GM23338 (cell line): ENCODE data around the gene LRRC2. TPM values are rescaled to one million over a fixed set of nuclear protein-coding genes. Genes with fewer than 3 reads are reported as not detected.
A peak's percentile ranks its signal among the peaks of the same experiment; 100 is the strongest.

Experiments used
- ATAC-seq: fragments of 200-7000 bp; cut with Tn5 transposase; 3 replicates; pipeline ENCODE4 v1.9.1; 2020
- DNase-seq: peaks from one replicate; pipeline ENCODE4 v3.0.0-alpha.2; 2015; ENCODE audit warnings: low spot score
- H2AFZ ChIP-seq: fragments of 200-600 bp; sonication (generic); 2 replicates; pipeline ENCODE4 v1.8.0; 2016; ENCODE audit warnings: antibody characterized with exemption, mild to moderate bottlenecking, moderate library complexity
- H3F3A ChIP-seq: fragments of 200-600 bp; sonication (generic); replicated peaks from 2 replicates; pipeline ENCODE4 v1.8.0; 2017; ENCODE audit warnings: antibody characterized with exemption, mixed run types, low read depth
- H3K27ac ChIP-seq: fragments of 200-600 bp; sonication (generic); 2 replicates; pipeline ENCODE4 v1.6.1; 2016; ENCODE audit warnings: low read depth
- H3K27me3 ChIP-seq: fragments of 200-600 bp; sonication (generic); 2 replicates; pipeline ENCODE4 v1.8.0; 2016; ENCODE audit warnings: mild to moderate bottlenecking, mixed run types, moderate library complexity; ENCODE audit not compliant: insufficient read depth
- H3K36me3 ChIP-seq: fragments of 200-600 bp; sonication (generic); 2 replicates; pipeline ENCODE4 v1.8.0; 2016; ENCODE audit warnings: mild to moderate bottlenecking; ENCODE audit not compliant: insufficient read depth
- H3K4me1 ChIP-seq: fragments of 200-600 bp; sonication (generic); 2 replicates; pipeline ENCODE4 v1.8.0; 2016; ENCODE audit warnings: mild to moderate bottlenecking, moderate library complexity; ENCODE audit not compliant: insufficient read depth
- H3K4me2 ChIP-seq: fragments of 200-600 bp; sonication (generic); 2 replicates; pipeline ENCODE4 v1.7.1; 2017; ENCODE audit warnings: mixed run types
- H3K4me3 ChIP-seq: fragments of 200-600 bp; sonication (generic); 2 replicates; pipeline ENCODE4 v1.6.1; 2016; ENCODE audit warnings: mixed run types
- H3K79me2 ChIP-seq: fragments of 200-600 bp; sonication (generic); replicated peaks from 2 replicates; pipeline ENCODE4 v1.8.0; 2017; ENCODE audit warnings: mild to moderate bottlenecking; ENCODE audit not compliant: insufficient read depth
- H3K9me2 ChIP-seq: fragments of 200-600 bp; sonication (generic); 2 replicates; pipeline ENCODE4 v1.8.0; 2017; ENCODE audit not compliant: insufficient read depth
- H4K20me1 ChIP-seq: fragments of 200-600 bp; sonication (generic); replicated peaks from 2 replicates; pipeline ENCODE4 v1.8.0; 2017; ENCODE audit warnings: mild to moderate bottlenecking; ENCODE audit not compliant: insufficient read depth
- H3K27ac Mint-ChIP-seq: 2 replicates; pipeline ENCODE4 v1.8.0; 2020; ENCODE audit warnings: inconsistent platforms, mild to moderate bottlenecking, moderate library complexity, mixed read lengths
- H3K27me3 Mint-ChIP-seq: 3 replicates; pipeline ENCODE4 v1.8.0; 2022; ENCODE audit warnings: low read depth, mild to moderate bottlenecking, moderate library complexity, mixed read lengths, inconsistent platforms; ENCODE audit not compliant: insufficient read depth, poor library complexity
- H3K36me3 Mint-ChIP-seq: 3 replicates; pipeline ENCODE4 v1.8.0; 2021; ENCODE audit warnings: low read depth, mild to moderate bottlenecking, inconsistent platforms, moderate library complexity, mixed read lengths
- H3K4me1 Mint-ChIP-seq: 3 replicates; pipeline ENCODE4 v1.8.0; 2020; ENCODE audit warnings: mild to moderate bottlenecking, inconsistent platforms, mixed read lengths
- H3K4me3 Mint-ChIP-seq: 3 replicates; pipeline ENCODE4 v1.8.0; 2021; ENCODE audit warnings: moderate library complexity, mild to moderate bottlenecking, inconsistent platforms, mixed read lengths
- H3K9me3 Mint-ChIP-seq: 3 replicates; pipeline ENCODE4 v1.8.0; 2020; ENCODE audit warnings: moderate library complexity, mild to moderate bottlenecking, inconsistent platforms, mixed read lengths
- CREB1 ChIP-seq: fragments of 250-450 bp; sonication (Bioruptor Pico); IDR thresholded peaks from 2 replicates; pipeline ENCODE4 v1.5.0; 2020; ENCODE audit warnings: low read depth, mild to moderate bottlenecking, moderate library complexity
- POLR2AphosphoS5 ChIP-seq: IDR thresholded peaks from 2 replicates; pipeline ENCODE4 v1.6.1; 2016; ENCODE audit warnings: antibody characterized with exemption, low read depth
- polyA plus RNA-seq: library from polyadenylated mRNA; unstranded; fragments of >200 nt; fragmentation: Nextera tagmentation; extraction: Ambion mirVana; gene quantifications from 2 replicates; pipeline ENCODE4 v1.2.1, GENCODE V29; 2016
- total RNA-seq: library from RNA; depleted of rRNA; stranded (reverse); fragments of >200 nt; shearing (Covaris generic); gene quantifications from 2 replicates; pipeline ENCODE4 v1.2.3, GENCODE V29; 2014
- TF ChIP-seq, protein P1 (sequence below): fragments of 250-450 bp; sonication (Bioruptor Pico); IDR thresholded peaks from 2 replicates; pipeline ENCODE4 v1.5.0; 2020; ENCODE audit warnings: mild to moderate bottlenecking, moderate library complexity
- TF ChIP-seq, protein P2 (sequence below), 2 experiments: fragments of 200-600 bp in 1 of 2; sonication (generic) in 1 of 2; conservative IDR thresholded peaks; 2 replicates each; pipeline versions ENCODE4 v1.5.1 to v1.6.1; 2016 to 2017; ENCODE audit warnings: antibody characterized with exemption in 2 of 2, low read depth in 2 of 2, mild to moderate bottlenecking in 2 of 2, moderate library complexity in 1 of 2

The LRRC2 gene
- total and polyA plus RNA-seq, 2 experiments from 2014 or later, result 6.5 to 7.1 TPM

DNA sequence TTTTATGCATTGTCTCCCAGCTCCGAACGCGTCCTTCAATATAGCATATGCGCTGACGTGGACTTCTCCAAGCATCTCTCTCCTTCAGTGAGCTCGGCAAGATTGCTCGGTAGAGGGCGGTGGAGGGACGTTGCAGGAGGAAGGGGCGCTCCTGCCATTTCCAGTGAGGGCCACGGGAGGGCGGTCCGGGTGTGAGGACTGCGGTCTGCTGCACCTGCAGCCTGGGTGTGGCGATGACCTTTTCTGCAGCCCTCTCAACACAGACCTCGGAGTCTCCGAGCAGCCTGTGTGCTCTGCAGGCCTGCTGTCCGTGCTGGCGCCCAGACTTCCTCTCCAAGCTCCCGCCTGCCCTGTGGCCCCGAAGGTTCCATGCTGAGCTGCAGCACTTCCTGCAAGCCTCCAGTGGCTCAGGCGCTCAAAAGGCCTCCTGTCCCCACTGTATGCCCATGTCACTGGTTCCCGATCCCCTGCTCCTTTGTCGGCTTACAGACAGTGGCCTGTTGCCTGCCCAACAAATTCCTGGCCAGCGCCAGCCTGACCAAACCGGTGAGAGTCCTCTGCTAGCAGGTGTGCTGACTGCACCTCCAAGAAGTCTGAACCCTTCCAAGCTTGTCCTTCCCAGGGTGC, 77.3 kb downstream of the LRRC2 start:
- H3K4me3 ChIP-seq, result peak overlapping the region; percentile 12; the same call in 1 of the 2 replicates
- no peaks in the 10 kb centered on the region for H4K20me1 ChIP-seq
- no peaks in the 10 kb centered on the region; the same call in 1 of the 2 replicates for H3K36me3 ChIP-seq
- H3K36me3 Mint-ChIP-seq, result peaks cover 9% of the 10 kb centered on the region
- no peaks in the 10 kb centered on the region for H3K79me2 ChIP-seq
- H3K27ac Mint-ChIP-seq, result no peak overlapping the region
- no peaks in the 10 kb centered on the region for H3K9me2 ChIP-seq
- H3K4me3 Mint-ChIP-seq, result no peak overlapping the region
- peaks cover 18% of the 10 kb centered on the region for H3K9me3 Mint-ChIP-seq
- no peaks in the 10 kb centered on the region for H3K27me3 ChIP-seq
- no peaks in the 10 kb centered on the region for H3K27me3 Mint-ChIP-seq
- no peak overlapping the region for H3K27ac ChIP-seq
- peak overlapping the region; percentile 66; the same call in 1 of the 2 replicates for H3K4me2 ChIP-seq
- peaks cover 14% of the 10 kb centered on the region for H3K4me1 Mint-ChIP-seq
- peaks cover 11% of the 10 kb centered on the region for H3K4me1 ChIP-seq
- DNase-seq, result peak; percentile 99
- ATAC-seq, result peak; percentile 99
- H3F3A ChIP-seq, result peaks cover 5% of the 10 kb centered on the region; the same call in 1 of the 2 replicates
- peak overlapping the region; percentile 69; the same call in 1 of the 2 replicates for H2AFZ ChIP-seq
- TF ChIP-seq, protein P1, sequence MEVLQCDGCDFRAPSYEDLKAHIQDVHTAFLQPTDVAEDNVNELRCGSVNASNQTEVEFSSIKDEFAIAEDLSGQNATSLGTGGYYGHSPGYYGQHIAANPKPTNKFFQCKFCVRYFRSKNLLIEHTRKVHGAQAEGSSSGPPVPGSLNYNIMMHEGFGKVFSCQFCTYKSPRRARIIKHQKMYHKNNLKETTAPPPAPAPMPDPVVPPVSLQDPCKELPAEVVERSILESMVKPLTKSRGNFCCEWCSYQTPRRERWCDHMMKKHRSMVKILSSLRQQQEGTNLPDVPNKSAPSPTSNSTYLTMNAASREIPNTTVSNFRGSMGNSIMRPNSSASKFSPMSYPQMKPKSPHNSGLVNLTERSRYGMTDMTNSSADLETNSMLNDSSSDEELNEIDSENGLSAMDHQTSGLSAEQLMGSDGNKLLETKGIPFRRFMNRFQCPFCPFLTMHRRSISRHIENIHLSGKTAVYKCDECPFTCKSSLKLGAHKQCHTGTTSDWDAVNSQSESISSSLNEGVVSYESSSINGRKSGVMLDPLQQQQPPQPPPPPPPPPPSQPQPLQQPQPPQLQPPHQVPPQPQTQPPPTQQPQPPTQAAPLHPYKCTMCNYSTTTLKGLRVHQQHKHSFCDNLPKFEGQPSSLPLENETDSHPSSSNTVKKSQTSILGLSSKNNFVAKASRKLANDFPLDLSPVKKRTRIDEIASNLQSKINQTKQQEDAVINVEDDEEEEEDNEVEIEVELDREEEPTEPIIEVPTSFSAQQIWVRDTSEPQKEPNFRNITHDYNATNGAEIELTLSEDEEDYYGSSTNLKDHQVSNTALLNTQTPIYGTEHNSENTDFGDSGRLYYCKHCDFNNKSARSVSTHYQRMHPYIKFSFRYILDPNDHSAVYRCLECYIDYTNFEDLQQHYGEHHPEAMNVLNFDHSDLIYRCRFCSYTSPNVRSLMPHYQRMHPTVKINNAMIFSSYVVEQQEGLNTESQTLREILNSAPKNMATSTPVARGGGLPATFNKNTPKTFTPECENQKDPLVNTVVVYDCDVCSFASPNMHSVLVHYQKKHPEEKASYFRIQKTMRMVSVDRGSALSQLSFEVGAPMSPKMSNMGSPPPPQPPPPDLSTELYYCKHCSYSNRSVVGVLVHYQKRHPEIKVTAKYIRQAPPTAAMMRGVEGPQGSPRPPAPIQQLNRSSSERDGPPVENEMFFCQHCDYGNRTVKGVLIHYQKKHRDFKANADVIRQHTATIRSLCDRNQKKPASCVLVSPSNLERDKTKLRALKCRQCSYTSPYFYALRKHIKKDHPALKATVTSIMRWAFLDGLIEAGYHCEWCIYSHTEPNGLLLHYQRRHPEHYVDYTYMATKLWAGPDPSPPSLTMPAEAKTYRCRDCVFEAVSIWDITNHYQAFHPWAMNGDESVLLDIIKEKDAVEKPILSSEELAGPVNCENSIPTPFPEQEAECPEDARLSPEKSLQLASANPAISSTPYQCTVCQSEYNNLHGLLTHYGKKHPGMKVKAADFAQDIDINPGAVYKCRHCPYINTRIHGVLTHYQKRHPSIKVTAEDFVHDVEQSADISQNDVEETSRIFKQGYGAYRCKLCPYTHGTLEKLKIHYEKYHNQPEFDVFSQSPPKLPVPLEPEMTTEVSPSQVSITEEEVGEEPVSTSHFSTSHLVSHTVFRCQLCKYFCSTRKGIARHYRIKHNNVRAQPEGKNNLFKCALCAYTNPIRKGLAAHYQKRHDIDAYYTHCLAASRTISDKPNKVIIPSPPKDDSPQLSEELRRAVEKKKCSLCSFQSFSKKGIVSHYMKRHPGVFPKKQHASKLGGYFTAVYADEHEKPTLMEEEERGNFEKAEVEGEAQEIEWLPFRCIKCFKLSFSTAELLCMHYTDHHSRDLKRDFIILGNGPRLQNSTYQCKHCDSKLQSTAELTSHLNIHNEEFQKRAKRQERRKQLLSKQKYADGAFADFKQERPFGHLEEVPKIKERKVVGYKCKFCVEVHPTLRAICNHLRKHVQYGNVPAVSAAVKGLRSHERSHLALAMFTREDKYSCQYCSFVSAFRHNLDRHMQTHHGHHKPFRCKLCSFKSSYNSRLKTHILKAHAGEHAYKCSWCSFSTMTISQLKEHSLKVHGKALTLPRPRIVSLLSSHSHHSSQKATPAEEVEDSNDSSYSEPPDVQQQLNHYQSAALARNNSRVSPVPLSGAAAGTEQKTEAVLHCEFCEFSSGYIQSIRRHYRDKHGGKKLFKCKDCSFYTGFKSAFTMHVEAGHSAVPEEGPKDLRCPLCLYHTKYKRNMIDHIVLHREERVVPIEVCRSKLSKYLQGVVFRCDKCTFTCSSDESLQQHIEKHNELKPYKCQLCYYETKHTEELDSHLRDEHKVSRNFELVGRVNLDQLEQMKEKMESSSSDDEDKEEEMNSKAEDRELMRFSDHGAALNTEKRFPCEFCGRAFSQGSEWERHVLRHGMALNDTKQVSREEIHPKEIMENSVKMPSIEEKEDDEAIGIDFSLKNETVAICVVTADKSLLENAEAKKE, result no peak
- TF ChIP-seq POLR2AphosphoS5, result peak; percentile 45; the same call in 1 of the 2 replicates
- TF ChIP-seq, protein P2, sequence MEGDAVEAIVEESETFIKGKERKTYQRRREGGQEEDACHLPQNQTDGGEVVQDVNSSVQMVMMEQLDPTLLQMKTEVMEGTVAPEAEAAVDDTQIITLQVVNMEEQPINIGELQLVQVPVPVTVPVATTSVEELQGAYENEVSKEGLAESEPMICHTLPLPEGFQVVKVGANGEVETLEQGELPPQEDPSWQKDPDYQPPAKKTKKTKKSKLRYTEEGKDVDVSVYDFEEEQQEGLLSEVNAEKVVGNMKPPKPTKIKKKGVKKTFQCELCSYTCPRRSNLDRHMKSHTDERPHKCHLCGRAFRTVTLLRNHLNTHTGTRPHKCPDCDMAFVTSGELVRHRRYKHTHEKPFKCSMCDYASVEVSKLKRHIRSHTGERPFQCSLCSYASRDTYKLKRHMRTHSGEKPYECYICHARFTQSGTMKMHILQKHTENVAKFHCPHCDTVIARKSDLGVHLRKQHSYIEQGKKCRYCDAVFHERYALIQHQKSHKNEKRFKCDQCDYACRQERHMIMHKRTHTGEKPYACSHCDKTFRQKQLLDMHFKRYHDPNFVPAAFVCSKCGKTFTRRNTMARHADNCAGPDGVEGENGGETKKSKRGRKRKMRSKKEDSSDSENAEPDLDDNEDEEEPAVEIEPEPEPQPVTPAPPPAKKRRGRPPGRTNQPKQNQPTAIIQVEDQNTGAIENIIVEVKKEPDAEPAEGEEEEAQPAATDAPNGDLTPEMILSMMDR (conservative IDR thresholded peaks at IDR 0.05; ENCODE audit: low read depth in 2 of 2), result peak; percentile 98 to 100
- peak; percentile 58 for TF ChIP-seq CREB1 (CRISPR knock-in tag)
